PFSK-1 (cell line): ENCODE data around the gene TSGA10. TPM values are rescaled to one million over a fixed set of nuclear protein-coding genes. Genes with fewer than 3 reads are reported as not detected.

Experiments
- FOXP2 ChIP-seq: optimal IDR thresholded peaks from 2 replicates; pipeline ENCODE3; 2011; ENCODE audit warnings: borderline replicate concordance, control low read depth, inconsistent platforms; ENCODE audit not compliant: insufficient read depth; ENCODE audit errors: extremely low read length, extremely low read depth
- POLR2AphosphoS5 ChIP-seq: IDR thresholded peaks from 2 replicates; pipeline ENCODE4 v1.6.1; 2012; ENCODE audit warnings: low read depth, mild to moderate bottlenecking, control low read depth, low read length, moderate library complexity
- SIN3A ChIP-seq: IDR thresholded peaks from 2 replicates; pipeline ENCODE4 v1.6.1; 2012; ENCODE audit warnings: mild to moderate bottlenecking, low read length, moderate library complexity, borderline replicate concordance; ENCODE audit not compliant: insufficient read depth
- TAF1 ChIP-seq: IDR thresholded peaks from 2 replicates; pipeline ENCODE4 v1.6.1; 2012; ENCODE audit warnings: low read length, control low read depth, borderline replicate concordance; ENCODE audit not compliant: insufficient read depth
- polyA plus RNA-seq: library from polyadenylated mRNA; unstranded; fragments of >200 nt; gene quantifications from one replicate; pipeline ENCODE4 v1.2.1, GENCODE V29; 2012; ENCODE audit warnings: low read depth, missing spikeins; ENCODE audit not compliant: insufficient read length
- TF ChIP-seq, protein P1 (sequence below), 2 experiments: IDR thresholded peaks; 2 replicates each; pipeline versions ENCODE4 v1.6.1 to v1.8.0; 2011 to 2012; ENCODE audit warnings: low read depth in 2 of 2, low read length in 2 of 2, control low read depth in 1 of 2, inconsistent platforms in 1 of 2, mild to moderate bottlenecking in 1 of 2, moderate library complexity in 1 of 2; ENCODE audit not compliant: insufficient read depth in 1 of 2

Gene TSGA10, protein sequence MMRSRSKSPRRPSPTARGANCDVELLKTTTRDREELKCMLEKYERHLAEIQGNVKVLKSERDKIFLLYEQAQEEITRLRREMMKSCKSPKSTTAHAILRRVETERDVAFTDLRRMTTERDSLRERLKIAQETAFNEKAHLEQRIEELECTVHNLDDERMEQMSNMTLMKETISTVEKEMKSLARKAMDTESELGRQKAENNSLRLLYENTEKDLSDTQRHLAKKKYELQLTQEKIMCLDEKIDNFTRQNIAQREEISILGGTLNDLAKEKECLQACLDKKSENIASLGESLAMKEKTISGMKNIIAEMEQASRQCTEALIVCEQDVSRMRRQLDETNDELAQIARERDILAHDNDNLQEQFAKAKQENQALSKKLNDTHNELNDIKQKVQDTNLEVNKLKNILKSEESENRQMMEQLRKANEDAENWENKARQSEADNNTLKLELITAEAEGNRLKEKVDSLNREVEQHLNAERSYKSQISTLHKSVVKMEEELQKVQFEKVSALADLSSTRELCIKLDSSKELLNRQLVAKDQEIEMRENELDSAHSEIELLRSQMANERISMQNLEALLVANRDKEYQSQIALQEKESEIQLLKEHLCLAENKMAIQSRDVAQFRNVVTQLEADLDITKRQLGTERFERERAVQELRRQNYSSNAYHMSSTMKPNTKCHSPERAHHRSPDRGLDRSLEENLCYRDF
- polyA plus RNA-seq = 1.8 TPM

DNA sequence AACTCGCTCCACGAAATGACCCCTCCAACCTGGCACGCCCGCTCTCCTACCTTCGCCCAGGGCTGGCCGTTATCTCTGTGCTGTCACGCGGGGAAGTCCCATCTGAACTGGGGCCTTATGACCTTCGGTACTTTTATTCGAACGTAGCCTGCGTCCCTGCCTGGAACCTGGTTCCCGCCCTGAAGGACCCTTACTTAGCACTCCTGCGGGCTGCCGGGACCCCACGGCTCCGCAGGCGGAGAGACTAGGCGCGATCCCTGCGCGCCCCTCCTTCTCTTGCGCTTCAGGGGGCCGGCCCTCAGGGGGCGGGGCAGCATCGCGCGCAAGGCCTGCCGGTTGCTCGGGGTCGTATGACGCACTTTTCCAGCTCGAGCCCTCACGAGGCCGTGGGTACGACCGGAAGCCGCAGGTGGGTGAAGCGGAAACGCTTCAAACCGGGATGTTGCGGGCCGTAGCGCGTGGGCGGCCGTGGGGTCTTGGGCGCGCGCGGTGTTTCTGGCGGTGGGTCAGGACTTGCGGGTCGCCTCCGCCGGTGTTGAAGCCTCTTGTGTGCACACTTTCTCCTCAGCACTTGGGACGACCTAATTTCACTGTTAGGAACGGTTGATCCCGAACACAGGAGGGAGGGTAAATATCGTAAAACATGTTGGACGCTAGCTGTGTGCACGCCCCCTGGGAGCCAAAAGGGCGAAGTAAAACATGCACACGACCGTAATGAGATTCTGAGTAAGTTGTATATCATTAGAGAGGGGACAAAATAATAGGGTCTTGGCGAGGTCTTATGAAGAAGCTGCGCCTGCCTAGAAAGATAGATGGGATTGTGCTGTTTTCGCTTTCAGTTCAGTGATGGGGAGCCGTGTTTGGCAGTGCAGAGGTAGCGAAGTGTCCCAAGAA is at the start of gene TSGA10, which contains the start of gene LIPT1:
Gene TSGA10, minus strand, starts transcription at position 300 of the 894 bp plus-strand sequence. CDS start 45,503 bp downstream, outside the sequence.
Gene LIPT1, plus strand, starts transcription at position 325 of the 894 bp plus-strand sequence. CDS start 6,991 bp downstream, outside the sequence.
- TF ChIP-seq FOXP2 (peak; percentile 78), TAF1 (peak; percentile 48; the same call in 1 of the 2 replicates), SIN3A (0 out of 2 replicates have a peak, but pooled peaks have one; percentile 25), POLR2AphosphoS5 (peak; percentile 88)
- TF ChIP-seq, protein P1, sequence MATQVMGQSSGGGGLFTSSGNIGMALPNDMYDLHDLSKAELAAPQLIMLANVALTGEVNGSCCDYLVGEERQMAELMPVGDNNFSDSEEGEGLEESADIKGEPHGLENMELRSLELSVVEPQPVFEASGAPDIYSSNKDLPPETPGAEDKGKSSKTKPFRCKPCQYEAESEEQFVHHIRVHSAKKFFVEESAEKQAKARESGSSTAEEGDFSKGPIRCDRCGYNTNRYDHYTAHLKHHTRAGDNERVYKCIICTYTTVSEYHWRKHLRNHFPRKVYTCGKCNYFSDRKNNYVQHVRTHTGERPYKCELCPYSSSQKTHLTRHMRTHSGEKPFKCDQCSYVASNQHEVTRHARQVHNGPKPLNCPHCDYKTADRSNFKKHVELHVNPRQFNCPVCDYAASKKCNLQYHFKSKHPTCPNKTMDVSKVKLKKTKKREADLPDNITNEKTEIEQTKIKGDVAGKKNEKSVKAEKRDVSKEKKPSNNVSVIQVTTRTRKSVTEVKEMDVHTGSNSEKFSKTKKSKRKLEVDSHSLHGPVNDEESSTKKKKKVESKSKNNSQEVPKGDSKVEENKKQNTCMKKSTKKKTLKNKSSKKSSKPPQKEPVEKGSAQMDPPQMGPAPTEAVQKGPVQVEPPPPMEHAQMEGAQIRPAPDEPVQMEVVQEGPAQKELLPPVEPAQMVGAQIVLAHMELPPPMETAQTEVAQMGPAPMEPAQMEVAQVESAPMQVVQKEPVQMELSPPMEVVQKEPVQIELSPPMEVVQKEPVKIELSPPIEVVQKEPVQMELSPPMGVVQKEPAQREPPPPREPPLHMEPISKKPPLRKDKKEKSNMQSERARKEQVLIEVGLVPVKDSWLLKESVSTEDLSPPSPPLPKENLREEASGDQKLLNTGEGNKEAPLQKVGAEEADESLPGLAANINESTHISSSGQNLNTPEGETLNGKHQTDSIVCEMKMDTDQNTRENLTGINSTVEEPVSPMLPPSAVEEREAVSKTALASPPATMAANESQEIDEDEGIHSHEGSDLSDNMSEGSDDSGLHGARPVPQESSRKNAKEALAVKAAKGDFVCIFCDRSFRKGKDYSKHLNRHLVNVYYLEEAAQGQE (IDR thresholded peaks at IDR 0.05; ENCODE audit: insufficient read depth in 1 of 2, low read depth in 2 of 2, low read length in 2 of 2) = peak; percentile 7 to 43; a peak in 1 of 4 replicates

DNA sequence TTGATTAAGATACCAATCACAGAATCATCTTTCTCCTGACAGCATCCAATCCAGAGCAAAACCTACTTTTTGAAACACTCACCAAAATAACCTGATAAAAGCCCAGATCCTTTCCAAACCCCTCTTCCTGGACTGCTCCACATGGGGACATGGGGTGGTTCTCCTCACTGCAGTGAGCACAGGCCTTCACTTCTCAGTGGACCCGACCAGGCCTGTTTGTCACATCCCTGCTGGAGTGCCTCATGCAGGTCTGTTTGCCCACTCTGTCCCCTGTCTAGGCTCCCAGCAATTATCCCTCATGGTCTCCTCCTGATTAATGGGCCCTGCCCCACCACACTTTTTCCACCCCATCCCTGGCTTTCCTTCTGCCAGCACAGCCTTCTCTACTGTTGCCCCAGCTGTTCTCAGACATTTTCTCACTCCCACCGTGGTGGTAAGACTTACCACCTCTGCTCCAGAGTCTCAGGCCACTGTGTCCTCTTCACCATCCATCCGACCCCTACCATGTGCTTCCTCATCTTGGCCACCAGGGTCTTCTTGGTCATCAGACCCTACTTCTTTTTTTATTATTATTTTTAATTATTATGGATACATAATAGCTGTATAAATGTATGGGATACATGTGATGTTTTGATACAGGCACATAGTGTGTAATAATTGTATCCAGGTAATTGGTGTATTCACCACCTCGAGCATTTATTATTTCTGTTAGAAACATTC is 47.4 kb upstream of the TSGA10 start:
- TF ChIP-seq, protein P1 (IDR thresholded peaks at IDR 0.05; ENCODE audit: insufficient read depth in 1 of 2, low read depth in 2 of 2, low read length in 2 of 2) = no peak
- no peak for TF ChIP-seq POLR2AphosphoS5
- TF ChIP-seq FOXP2 = no peak
- TF ChIP-seq SIN3A = no peak
- no peak for TF ChIP-seq TAF1

DNA sequence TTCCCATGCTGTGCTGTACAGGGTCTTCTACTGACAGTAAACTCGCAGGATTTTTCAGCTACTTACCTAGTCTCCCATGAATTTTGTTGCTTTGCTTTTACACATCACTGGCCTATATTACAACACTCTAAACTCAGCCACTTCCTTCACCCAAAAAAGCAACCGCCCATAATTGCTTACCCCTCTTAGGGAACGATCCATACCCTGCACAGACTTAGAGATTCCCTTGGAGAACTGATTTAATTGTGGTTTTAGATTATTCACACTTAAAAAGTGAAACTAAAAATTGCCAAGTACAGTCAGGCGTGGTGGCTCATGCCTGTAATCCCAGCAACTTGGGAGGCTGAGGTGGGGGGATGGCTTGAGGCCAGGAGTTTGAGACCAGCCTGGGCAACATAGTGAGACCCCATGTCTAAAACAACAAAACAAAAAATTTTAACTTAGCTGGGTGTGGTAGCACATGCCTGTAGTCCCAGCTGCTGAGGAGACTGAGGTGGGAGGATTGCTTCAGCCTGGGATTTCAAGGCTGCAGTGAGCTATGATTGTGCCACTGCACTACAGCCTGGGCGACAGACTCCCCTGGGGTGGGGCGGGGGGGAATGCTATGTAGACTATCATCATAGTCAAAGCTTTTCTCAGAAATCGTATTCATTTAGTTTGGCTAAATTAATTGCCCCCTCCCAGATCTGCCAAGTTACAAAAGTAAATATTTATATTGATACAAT is 45.5 kb upstream of the TSGA10 start:
- no peak for TF ChIP-seq POLR2AphosphoS5
- TF ChIP-seq FOXP2 = no peak
- TF ChIP-seq, protein P1 (IDR thresholded peaks at IDR 0.05; ENCODE audit: insufficient read depth in 1 of 2, low read depth in 2 of 2, low read length in 2 of 2) = no peak
- TF ChIP-seq SIN3A = no peak
- TF ChIP-seq TAF1 = no peak
